T-helper 2 cell treated with Interferon-gamma antibody and Interleukin-4, amounts not matched to agents 5 μg/mL and 100 μg/mL, for 36 hours (primary cell): ENCODE measurements around the gene PLD1.
"Not testable (repeated sequence)": the region's sequence is repeated elsewhere in the genome, so short reads cannot be mapped to it uniquely, and the experiment has no call there.

Experiments used
- DNase-seq: peaks from one replicate; pipeline ENCODE4 v3.0.0; 2021; ENCODE audit warnings: low spot score
- H3K27ac Mint-ChIP-seq: one replicate; pipeline ENCODE4 v1.8.0; 2021; ENCODE audit warnings: mild to moderate bottlenecking, mixed read lengths
- H3K27me3 Mint-ChIP-seq: one replicate; pipeline ENCODE4 v1.8.0; 2021; ENCODE audit warnings: low read depth, mixed read lengths
- H3K36me3 Mint-ChIP-seq: one replicate; pipeline ENCODE4 v1.8.0; 2021; ENCODE audit warnings: low read depth, mixed read lengths
- H3K4me1 Mint-ChIP-seq: one replicate; pipeline ENCODE4 v1.8.0; 2021; ENCODE audit warnings: low read depth, mixed read lengths
- H3K4me3 Mint-ChIP-seq: one replicate; pipeline ENCODE4 v1.8.0; 2022; ENCODE audit warnings: mild to moderate bottlenecking, moderate library complexity, mixed read lengths
- H3K9me3 Mint-ChIP-seq: one replicate; pipeline ENCODE4 v1.8.0; 2021; ENCODE audit warnings: mixed read lengths

The PLD1 gene

GRCh38 chr3:171700157-171700556, 110.1 kb downstream of the PLD1 start:
- no peaks in the 10 kb centered on the region for H3K4me1 Mint-ChIP-seq
- no peak overlapping the region for H3K4me3 Mint-ChIP-seq
- no peak for DNase-seq
- H3K9me3 Mint-ChIP-seq = peaks cover 6% of the 10 kb centered on the region
- H3K36me3 Mint-ChIP-seq = no peaks in the 10 kb centered on the region
- no peak overlapping the region for H3K27ac Mint-ChIP-seq
- peaks cover 35% of the 10 kb centered on the region for H3K27me3 Mint-ChIP-seq

- peaks cover 36% of the 10 kb centered on the region for H3K27me3 Mint-ChIP-seq
- peaks cover 6% of the 10 kb centered on the region for H3K9me3 Mint-ChIP-seq
- no peaks in the 10 kb centered on the region for H3K4me1 Mint-ChIP-seq
- no peak overlapping the region for H3K4me3 Mint-ChIP-seq
- H3K36me3 Mint-ChIP-seq = no peaks in the 10 kb centered on the region
- DNase-seq = no peak
- H3K27ac Mint-ChIP-seq = no peak overlapping the region
These were observed 110.7 kb downstream of the PLD1 start for GRCh38 chr3:171699601-171700000.

- Mint-ChIP-seq H3K36me3 (no peaks in the 10 kb centered on the region), H3K4me3 (no peak overlapping the region), H3K9me3 (no peaks in the 10 kb centered on the region), H3K4me1 (no peaks in the 10 kb centered on the region), H3K27me3 (peaks cover 34% of the 10 kb centered on the region), H3K27ac (no peak overlapping the region)
- no peak for DNase-seq
These were observed 113.5 kb downstream of the PLD1 start for GRCh38 chr3:171696805-171697204.

- Mint-ChIP-seq H3K36me3 (no peaks in the 10 kb centered on the region), H3K4me1 (peaks cover 3% of the 10 kb centered on the region), H3K9me3 (no peaks in the 10 kb centered on the region), H3K27ac (no peak overlapping the region), H3K4me3 (no peak overlapping the region), H3K27me3 (peaks cover 24% of the 10 kb centered on the region)
- no peak for DNase-seq
These were observed 114.9 kb downstream of the PLD1 start for GRCh38 chr3:171695426-171695825.

GRCh38 chr3:171694888-171695287, 115.4 kb downstream of the PLD1 start:
- no peak overlapping the region for H3K27ac Mint-ChIP-seq
- H3K4me1 Mint-ChIP-seq = peaks cover 8% of the 10 kb centered on the region
- H3K36me3 Mint-ChIP-seq = no peaks in the 10 kb centered on the region
- no peaks in the 10 kb centered on the region for H3K9me3 Mint-ChIP-seq
- H3K27me3 Mint-ChIP-seq = peaks cover 19% of the 10 kb centered on the region
- H3K4me3 Mint-ChIP-seq = no peak overlapping the region
- no peak for DNase-seq

GRCh38 chr3:171692551-171692950, 117.7 kb downstream of the PLD1 start:
- not testable (repeated sequence) for H3K9me3 Mint-ChIP-seq, H3K36me3 Mint-ChIP-seq, H3K4me3 Mint-ChIP-seq, H3K27ac Mint-ChIP-seq, DNase-seq
- Mint-ChIP-seq H3K4me1 (peaks cover 12% of the 10 kb centered on the region), H3K27me3 (peaks cover 16% of the 10 kb centered on the region)

GRCh38 chr3:171691485-171691884, 118.8 kb downstream of the PLD1 start:
- H3K27me3 Mint-ChIP-seq = peaks cover 13% of the 10 kb centered on the region
- no peak overlapping the region for H3K4me3 Mint-ChIP-seq
- no peak overlapping the region for H3K27ac Mint-ChIP-seq
- H3K36me3 Mint-ChIP-seq = no peaks in the 10 kb centered on the region
- no peak for DNase-seq
- H3K9me3 Mint-ChIP-seq = no peaks in the 10 kb centered on the region
- peaks cover 12% of the 10 kb centered on the region for H3K4me1 Mint-ChIP-seq

GRCh38 chr3:171690281-171690680, 120.0 kb downstream of the PLD1 start:
- H3K27ac Mint-ChIP-seq = peak overlapping the region; percentile 38

GRCh38 chr3:171688593-171688992, 121.7 kb downstream of the PLD1 start:
- Mint-ChIP-seq H3K4me1 (peaks cover 12% of the 10 kb centered on the region), H3K4me3 (no peak overlapping the region), H3K9me3 (no peaks in the 10 kb centered on the region), H3K36me3 (no peaks in the 10 kb centered on the region), H3K27me3 (peaks cover 7% of the 10 kb centered on the region), H3K27ac (no peak overlapping the region)
- DNase-seq = no peak

More at GRCh38 chr3:171690281-171690680, 120.0 kb downstream of the PLD1 start:
- Mint-ChIP-seq H3K4me3 (no peak overlapping the region), H3K4me1 (peaks cover 12% of the 10 kb centered on the region), H3K27me3 (peaks cover 11% of the 10 kb centered on the region), H3K36me3 (no peaks in the 10 kb centered on the region), H3K9me3 (no peaks in the 10 kb centered on the region)
- DNase-seq = no peak

GRCh38 chr3:171688002-171688401, 122.3 kb downstream of the PLD1 start:
- no peaks in the 10 kb centered on the region for H3K9me3 Mint-ChIP-seq
- no peak overlapping the region for H3K4me3 Mint-ChIP-seq
- H3K36me3 Mint-ChIP-seq = no peaks in the 10 kb centered on the region
- H3K27me3 Mint-ChIP-seq = peaks cover 13% of the 10 kb centered on the region
- H3K27ac Mint-ChIP-seq = no peak overlapping the region
- no peak for DNase-seq
- peaks cover 12% of the 10 kb centered on the region for H3K4me1 Mint-ChIP-seq

- H3K9me3 Mint-ChIP-seq = no peaks in the 10 kb centered on the region
- H3K27me3 Mint-ChIP-seq = peaks cover 14% of the 10 kb centered on the region
- H3K4me1 Mint-ChIP-seq = peaks cover 12% of the 10 kb centered on the region
- no peak overlapping the region for H3K4me3 Mint-ChIP-seq
- H3K27ac Mint-ChIP-seq = no peak overlapping the region
- no peaks in the 10 kb centered on the region for H3K36me3 Mint-ChIP-seq
- DNase-seq = no peak
These were observed 122.7 kb downstream of the PLD1 start for GRCh38 chr3:171687581-171687980.

GRCh38 chr3:171687064-171687463, 123.2 kb downstream of the PLD1 start:
- H3K4me1 Mint-ChIP-seq = peaks cover 12% of the 10 kb centered on the region
- no peak overlapping the region for H3K27ac Mint-ChIP-seq
- no peaks in the 10 kb centered on the region for H3K9me3 Mint-ChIP-seq
- H3K27me3 Mint-ChIP-seq = peaks cover 14% of the 10 kb centered on the region
- no peaks in the 10 kb centered on the region for H3K36me3 Mint-ChIP-seq
- DNase-seq = no peak
- no peak overlapping the region for H3K4me3 Mint-ChIP-seq

- Mint-ChIP-seq H3K4me3 (no peak overlapping the region), H3K36me3 (no peaks in the 10 kb centered on the region), H3K4me1 (peaks cover 7% of the 10 kb centered on the region), H3K27ac (no peak overlapping the region), H3K9me3 (no peaks in the 10 kb centered on the region), H3K27me3 (peaks cover 21% of the 10 kb centered on the region)
- DNase-seq = no peak
These were observed 125.0 kb downstream of the PLD1 start for GRCh38 chr3:171685116-171685895.

GRCh38 chr3:171684221-171684620, 126.1 kb downstream of the PLD1 start:
- DNase-seq = no peak
- H3K4me3 Mint-ChIP-seq = no peak overlapping the region
- no peaks in the 10 kb centered on the region for H3K9me3 Mint-ChIP-seq
- H3K27ac Mint-ChIP-seq = no peak overlapping the region
- H3K27me3 Mint-ChIP-seq = peaks cover 21% of the 10 kb centered on the region
- no peaks in the 10 kb centered on the region for H3K36me3 Mint-ChIP-seq
- no peaks in the 10 kb centered on the region for H3K4me1 Mint-ChIP-seq

- no peaks in the 10 kb centered on the region for H3K9me3 Mint-ChIP-seq
- H3K36me3 Mint-ChIP-seq = no peaks in the 10 kb centered on the region
- H3K4me1 Mint-ChIP-seq = no peaks in the 10 kb centered on the region
- peaks cover 24% of the 10 kb centered on the region for H3K27me3 Mint-ChIP-seq
- no peak for DNase-seq
- H3K4me3 Mint-ChIP-seq = no peak overlapping the region
- no peak overlapping the region for H3K27ac Mint-ChIP-seq
These were observed 127.5 kb downstream of the PLD1 start for GRCh38 chr3:171682743-171683142.
